B cell (primary cell): ENCODE data around the gene STK35. TPM values are rescaled to one million over a fixed set of nuclear protein-coding genes. Genes with fewer than 3 reads are reported as not detected.

ENCODE experiments used
- ATAC-seq: fragments of 200-7000 bp; cut with Tn5 transposase; one replicate; pipeline ENCODE4 v1.10.0; 2021; ENCODE audit warnings: low read depth, mild to moderate bottlenecking, moderate number of reproducible peaks, moderate library complexity
- CTCF ChIA-PET: fragments of 350-600 bp; sonication (Branson Sonifier 250); formaldehyde crosslinking; loops from one replicate; lab custom pipeline; 2021; ENCODE audit warnings: antibody characterized with exemption, inconsistent platforms; lab: Charles Lee
- POLR2A ChIA-PET: fragments of 350-600 bp; sonication (Branson Sonifier 250); formaldehyde crosslinking; loops from one replicate; lab custom pipeline; 2021; ENCODE audit warnings: antibody characterized with exemption; lab: Charles Lee
- DNase-seq: peaks from one replicate; pipeline ENCODE4 v3.0.0; 2013
- H2AFZ ChIP-seq: 2 replicates; pipeline ENCODE4 v1.6.1; 2012; ENCODE audit warnings: mild to moderate bottlenecking, low read depth, low read length; ENCODE audit not compliant: insufficient read depth, poor library complexity, severe bottlenecking
- H3K27ac ChIP-seq, 2 donors: 1 replicate in 1 of 2; 2 replicates in 1 of 2; pipeline ENCODE4 v1.5.1; 2012 to 2013; ENCODE audit warnings: low read length in 2 of 2, mild to moderate bottlenecking in 2 of 2, moderate library complexity in 1 of 2
- H3K27me3 ChIP-seq, 4 experiments: fragments of 200-600 bp in 1 of 4; sonication (generic) in 1 of 4; replicated peaks in 1 of 4; 1 replicate in 2 of 4; 2 replicates in 2 of 4; pipeline versions ENCODE4 v1.6.1 to v1.7.0; 2013 to 2016; ENCODE audit warnings: low read length in 3 of 4, mild to moderate bottlenecking in 2 of 4, mixed read lengths in 1 of 4, moderate library complexity in 1 of 4; ENCODE audit not compliant: insufficient read depth in 4 of 4, control insufficient read depth in 3 of 4; ENCODE audit errors: control extremely low read depth in 1 of 4
- H3K36me3 ChIP-seq, 2 experiments: replicated peaks in 1 of 2; 1 replicate in 1 of 2; 2 replicates in 1 of 2; pipeline versions ENCODE4 v1.6.1 to v1.7.1; 2013; ENCODE audit warnings: low read length in 1 of 2; ENCODE audit not compliant: insufficient read depth in 2 of 2, control insufficient read depth in 1 of 2; ENCODE audit errors: control extremely low read depth in 1 of 2, extremely low read depth in 1 of 2
- H3K4me1 ChIP-seq, 2 donors: fragments of 200-600 bp in 1 of 2; sonication (generic) in 1 of 2; 1 replicate in 1 of 2; 2 replicates in 1 of 2; pipeline versions ENCODE4 v1.5.1 to v1.6.1; 2013 to 2017; ENCODE audit warnings: low read length in 2 of 2; ENCODE audit not compliant: control insufficient read depth in 2 of 2, insufficient read depth in 2 of 2
- H3K4me2 ChIP-seq: replicated peaks from 2 replicates; pipeline ENCODE3; 2012; ENCODE audit warnings: mild to moderate bottlenecking, low read depth, low read length; ENCODE audit not compliant: poor library complexity, severe bottlenecking
- H3K4me3 ChIP-seq, 5 experiments: fragments of 200-600 bp in 1 of 5; sonication (generic) in 1 of 5; 1 replicate in 3 of 5; 2 replicates in 2 of 5; pipeline versions ENCODE4 v1.5.1 to v1.7.0; 2011 to 2016; ENCODE audit warnings: low read length in 4 of 5, mild to moderate bottlenecking in 4 of 5, low read depth in 2 of 5, control low read depth in 1 of 5, moderate library complexity in 1 of 5; ENCODE audit not compliant: insufficient read depth in 1 of 5; ENCODE audit errors: control extremely low read depth in 1 of 5, extremely low read depth in 1 of 5
- H3K79me2 ChIP-seq: fragments of 200-600 bp; sonication (generic); one replicate; pipeline ENCODE4 v1.6.0; 2016; ENCODE audit warnings: low read length; ENCODE audit not compliant: control insufficient read depth, insufficient read depth
- H3K9ac ChIP-seq: fragments of 200-600 bp; sonication (generic); 2 replicates; pipeline ENCODE4 v1.6.1; 2017; ENCODE audit warnings: mild to moderate bottlenecking, low read length, moderate library complexity
- H3K9me3 ChIP-seq, 3 donors: one replicate each; pipeline versions ENCODE4 v1.6.1 to v1.7.1; 2013; ENCODE audit warnings: low read length in 2 of 3; ENCODE audit not compliant: control insufficient read depth in 2 of 3, insufficient read depth in 1 of 3; ENCODE audit errors: control extremely low read depth in 1 of 3
- H4K20me1 ChIP-seq: 2 replicates; pipeline ENCODE4 v1.6.0; 2012; ENCODE audit warnings: mild to moderate bottlenecking, low read length; ENCODE audit not compliant: insufficient read depth, control insufficient read depth, poor library complexity, severe bottlenecking
- H3K27ac Mint-ChIP-seq: one replicate; pipeline ENCODE4 v1.8.0; 2021; ENCODE audit warnings: mixed read lengths
- H3K27me3 Mint-ChIP-seq: one replicate; pipeline ENCODE4 v1.8.0; 2021; ENCODE audit warnings: mixed read lengths
- H3K4me1 Mint-ChIP-seq: one replicate; pipeline ENCODE4 v1.8.0; 2021; ENCODE audit warnings: mixed read lengths
- H3K4me3 Mint-ChIP-seq: one replicate; pipeline ENCODE4 v1.8.0; 2021; ENCODE audit warnings: mixed read lengths
- H3K9me3 Mint-ChIP-seq: one replicate; pipeline ENCODE4 v1.8.0; 2022; ENCODE audit warnings: mixed read lengths; ENCODE audit not compliant: insufficient read depth
- CTCF ChIP-seq: fragments of 200-600 bp; IDR thresholded peaks from one replicate; pipeline ENCODE4 v1.8.0; 2022; ENCODE audit warnings: antibody characterized with exemption, mild to moderate bottlenecking
- EZH2 ChIP-seq: IDR thresholded peaks from 2 replicates; pipeline ENCODE4 v1.6.1; 2012; ENCODE audit warnings: borderline replicate concordance, low read depth, mild to moderate bottlenecking, moderate library complexity, low read length; ENCODE audit not compliant: insufficient read depth, poor library complexity, severe bottlenecking
- WGBS: methylation state at CpG from one replicate; pipeline ENCODE4 v1.1.5; 2013; ENCODE audit warnings: missing lambda C conversion rate; ENCODE audit not compliant: insufficient coverage; 5-methylcytosine and 5-hydroxymethylcytosine counted together
- intact Hi-C: fragments of 100-400 bp; cut with micrococcal nuclease; formaldehyde crosslinking; loops from one replicate; pipeline ENCODE4 v1.10.0; 2022
- polyA plus RNA-seq: library from polyadenylated mRNA; depleted of rRNA; stranded (reverse); fragments of >200 nt; gene quantifications from 2 replicates; pipeline ENCODE4 v1.2.3, GENCODE V29; 2012
- total RNA-seq, 2 donors: library from RNA; stranded (reverse); fragments of 120-200 nt in 1 of 2; gene quantifications; 1 replicate in 1 of 2; 2 replicates in 1 of 2; pipeline versions ENCODE4 v1.2.3 to v1.2.4, GENCODE V29; 2013 to 2022

The STK35 gene
- total and polyA plus RNA-seq, 2 donors (not counting 1 experiment from before 2014, with no cell fraction given) = 12.8 to 23.9 TPM

GRCh38 chr20:2140561-2140960, 38.9 kb downstream of the STK35 start:
- Mint-ChIP-seq H3K27ac (no peak overlapping the region), H3K4me3 (no peak overlapping the region), H3K9me3 (no peaks in the 10 kb centered on the region), H3K4me1 (peaks cover 4% of the 10 kb centered on the region), H3K27me3 (no peaks in the 10 kb centered on the region)
- 100% methylated on average over 1 of the region's 1 CpG for WGBS
- Histone ChIP-seq H3K27ac (no peak overlapping the region), H3K36me3 (peaks cover 0 to 22% of the 10 kb centered on the region in 2 experiments), H3K79me2 (peaks cover 33% of the 10 kb centered on the region), H3K4me3 (no peak overlapping the region), H3K4me1 (no peaks in the 10 kb centered on the region), H3K4me2 (no peak overlapping the region), H2AFZ (no peak overlapping the region), H4K20me1 (peaks cover 85% of the 10 kb centered on the region), H3K9me3 (no peaks in the 10 kb centered on the region), H3K9ac (no peak overlapping the region), H3K27me3 (no peaks in the 10 kb centered on the region)
- TF ChIP-seq EZH2 (no peak), CTCF (no peak)
- ChIA-PET POLR2A (no interaction called here), CTCF (no interaction called here)
- intact Hi-C loops = no loop called here
- DNase-seq (no peak), ATAC-seq (no peak)

DNA sequence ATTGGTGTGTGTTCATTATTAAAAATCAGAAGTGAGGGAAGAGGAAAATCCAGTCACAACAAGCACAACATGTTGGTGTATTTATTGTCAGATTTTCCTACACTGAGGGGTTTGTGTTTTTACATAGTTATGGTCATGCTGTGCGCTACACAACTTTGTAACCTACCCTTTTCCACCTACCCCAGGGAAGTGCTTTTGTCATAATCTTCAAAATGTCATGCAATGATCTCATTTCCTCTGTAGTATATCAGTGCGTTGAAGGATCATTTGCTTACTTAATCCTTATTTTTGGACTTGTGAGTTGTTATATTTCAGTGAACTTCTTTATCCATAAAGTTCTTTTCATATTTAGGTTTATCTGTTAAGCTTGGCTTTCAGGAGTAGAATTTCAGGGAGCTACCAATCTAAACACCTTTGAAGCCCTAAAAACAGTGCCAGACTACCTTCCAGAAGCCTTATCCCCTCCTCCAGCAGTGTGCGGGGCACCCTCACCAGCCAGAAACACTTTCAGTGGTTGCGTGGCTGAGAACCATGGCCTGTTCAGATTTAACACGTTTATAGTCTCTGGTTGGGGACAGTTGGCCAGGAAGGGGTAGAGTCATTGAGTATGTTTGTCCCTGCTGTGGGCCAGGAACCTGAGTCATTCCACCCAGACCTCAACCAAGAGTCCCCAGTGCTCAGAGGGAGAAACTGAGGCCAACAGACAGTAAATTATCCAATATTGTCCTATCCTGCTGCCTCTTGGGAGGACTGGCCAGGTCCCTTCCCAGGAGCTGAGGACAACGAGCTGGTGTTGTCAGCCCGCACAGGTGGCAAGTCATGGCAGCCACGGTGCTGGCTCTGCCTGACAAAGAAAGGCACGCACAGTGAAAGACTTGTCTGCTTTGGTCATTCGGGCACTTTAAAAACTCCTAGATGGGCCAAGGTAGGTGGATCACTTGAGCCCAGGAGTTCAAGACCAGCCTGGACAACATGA, 40.3 kb downstream of the STK35 start:
- H3K9me3 ChIP-seq = no peaks in the 10 kb centered on the region
- Mint-ChIP-seq H3K27me3 (no peaks in the 10 kb centered on the region), H3K4me3 (no peak overlapping the region), H3K9me3 (no peaks in the 10 kb centered on the region), H3K27ac (no peak overlapping the region), H3K4me1 (peaks cover 4% of the 10 kb centered on the region)
- H3K4me2 ChIP-seq = no peak overlapping the region
- POLR2A ChIA-PET = no interaction called here
- no peaks in the 10 kb centered on the region for H3K4me1 ChIP-seq
- peaks cover 25% of the 10 kb centered on the region for H3K79me2 ChIP-seq
- H2AFZ ChIP-seq = no peak overlapping the region
- CTCF ChIA-PET = interaction anchor here (1.0 to 1.2 kb wide), 2 partner anchors 16 to 17 kb away, joined by 3 read pairs; no protein-coding TSS in a partner anchor
- WGBS = 97% methylated on average over 5 of the region's 10 CpGs
- H3K27ac ChIP-seq = no peak overlapping the region
- H3K27me3 ChIP-seq = no peaks in the 10 kb centered on the region
- peaks cover 0 to 33% of the 10 kb centered on the region in 2 experiments for H3K36me3 ChIP-seq
- ATAC-seq = no peak
- H3K9ac ChIP-seq = no peak overlapping the region
- peaks cover 72% of the 10 kb centered on the region for H4K20me1 ChIP-seq
- intact Hi-C loops = no loop called here
- TF ChIP-seq CTCF (no peak), EZH2 (no peak)
- no peak for DNase-seq
- no peak overlapping the region for H3K4me3 ChIP-seq
